ENCODE results near the gene DLL4.

- TF ChIP-seq TARDBP (IDR thresholded peaks at IDR 0.05) (no peak), SUZ12 (IDR thresholded peaks at IDR 0.05) (no peak)
Measured at GRCh38 chr15:40974879-40975278, 45.7 kb downstream of the DLL4 start.
